ENCODE measurements around the gene GLYR1.
A peak's percentile ranks its signal among the peaks of the same experiment; 100 is the strongest.

The GLYR1 gene

GRCh38 chr16:4803898-4804762 lies 43.0 kb downstream of the GLYR1 start:
- Histone ChIP-seq H3K9me3 (ENCODE audit: low read length) (no peaks in the 10 kb centered on the region), H3K4me1 (ENCODE audit: insufficient read depth, low read length) (peaks cover 20% of the 10 kb centered on the region), H3K36me3 (ENCODE audit: insufficient read depth, low read length) (peaks cover 51% of the 10 kb centered on the region), H2AFZ (ENCODE audit: low read depth, low read length) (no peak overlapping the region), H3K27me3 (ENCODE audit: insufficient read depth, low read length) (no peaks in the 10 kb centered on the region), H3K4me3 (ENCODE audit: low read length) (no peak overlapping the region)

GRCh38 chr16:4803401-4803844 lies 43.7 kb downstream of the GLYR1 start:
- Histone ChIP-seq H3K4me1 (ENCODE audit: insufficient read depth, low read length) (peaks cover 20% of the 10 kb centered on the region), H3K36me3 (ENCODE audit: insufficient read depth, low read length) (peaks cover 46% of the 10 kb centered on the region), H3K27me3 (ENCODE audit: insufficient read depth, low read length) (no peaks in the 10 kb centered on the region), H3K9me3 (ENCODE audit: low read length) (no peaks in the 10 kb centered on the region), H3K4me3 (ENCODE audit: low read length) (peak overlapping the region; percentile 91), H2AFZ (ENCODE audit: low read depth, low read length) (peak overlapping the region; percentile 92)

- no peaks in the 10 kb centered on the region for H3K27me3 ChIP-seq (ENCODE audit: insufficient read depth, low read length)
- peak overlapping the region; percentile 92 for H2AFZ ChIP-seq (ENCODE audit: low read depth, low read length)
- peaks cover 44% of the 10 kb centered on the region for H3K36me3 ChIP-seq (ENCODE audit: insufficient read depth, low read length)
- H3K4me3 ChIP-seq (ENCODE audit: low read length), result peak overlapping the region; percentile 91
- H3K9me3 ChIP-seq (ENCODE audit: low read length), result no peaks in the 10 kb centered on the region
- H3K4me1 ChIP-seq (ENCODE audit: insufficient read depth, low read length), result peaks cover 20% of the 10 kb centered on the region
Observed at GRCh38 chr16:4802659-4803287, 44.3 kb downstream of the GLYR1 start.

GRCh38 chr16:4801962-4802658 lies 45.0 kb downstream of the GLYR1 start, which contains the start of gene ROGDI:
TSS of gene ROGDI (minus strand) at chr16:4802633. CDS start at chr16:4802571, 62 bp downstream.
- peak within 1 kb of the TSS; percentile 92 for H2AFZ ChIP-seq (ENCODE audit: low read depth, low read length)
- H3K4me3 ChIP-seq (ENCODE audit: low read length), result peak within 1 kb of the TSS; percentile 91
- H3K4me1 ChIP-seq (ENCODE audit: insufficient read depth, low read length), result peaks cover 20% of the 10 kb centered on the region
- peaks cover 42% of the 10 kb centered on the region for H3K36me3 ChIP-seq (ENCODE audit: insufficient read depth, low read length)
- H3K9me3 ChIP-seq (ENCODE audit: low read length), result no peaks in the 10 kb centered on the region
- no peaks in the 10 kb centered on the region for H3K27me3 ChIP-seq (ENCODE audit: insufficient read depth, low read length)

GRCh38 chr16:4801051-4801961 lies 45.8 kb downstream of the GLYR1 start:
- peaks cover 39% of the 10 kb centered on the region for H3K36me3 ChIP-seq (ENCODE audit: insufficient read depth, low read length)
- no peaks in the 10 kb centered on the region for H3K27me3 ChIP-seq (ENCODE audit: insufficient read depth, low read length)
- no peaks in the 10 kb centered on the region for H3K9me3 ChIP-seq (ENCODE audit: low read length)
- peak overlapping the region; percentile 91 for H3K4me3 ChIP-seq (ENCODE audit: low read length)
- H3K4me1 ChIP-seq (ENCODE audit: insufficient read depth, low read length), result peaks cover 20% of the 10 kb centered on the region
- peak overlapping the region; percentile 92 for H2AFZ ChIP-seq (ENCODE audit: low read depth, low read length)

- no peaks in the 10 kb centered on the region for H3K27me3 ChIP-seq (ENCODE audit: insufficient read depth, low read length)
- no peak overlapping the region for H2AFZ ChIP-seq (ENCODE audit: low read depth, low read length)
- no peaks in the 10 kb centered on the region for H3K9me3 ChIP-seq (ENCODE audit: low read length)
- no peak overlapping the region for H3K4me3 ChIP-seq (ENCODE audit: low read length)
- H3K36me3 ChIP-seq (ENCODE audit: insufficient read depth, low read length), result peaks cover 34% of the 10 kb centered on the region
- H3K4me1 ChIP-seq (ENCODE audit: insufficient read depth, low read length), result peaks cover 20% of the 10 kb centered on the region
Observed at GRCh38 chr16:4800290-4801041, 46.6 kb downstream of the GLYR1 start.

GRCh38 chr16:4799171-4799855 lies 47.8 kb downstream of the GLYR1 start:
- Histone ChIP-seq H3K27me3 (ENCODE audit: insufficient read depth, low read length) (no peaks in the 10 kb centered on the region), H3K4me1 (ENCODE audit: insufficient read depth, low read length) (peaks cover 20% of the 10 kb centered on the region), H3K36me3 (ENCODE audit: insufficient read depth, low read length) (peaks cover 22% of the 10 kb centered on the region), H2AFZ (ENCODE audit: low read depth, low read length) (no peak overlapping the region), H3K4me3 (ENCODE audit: low read length) (no peak overlapping the region), H3K9me3 (ENCODE audit: low read length) (no peaks in the 10 kb centered on the region)

GRCh38 chr16:4798456-4798855 lies 48.6 kb downstream of the GLYR1 start:
- H3K4me3 ChIP-seq (ENCODE audit: low read length), result no peak overlapping the region
- H3K36me3 ChIP-seq (ENCODE audit: insufficient read depth, low read length), result peaks cover 17% of the 10 kb centered on the region
- H3K9me3 ChIP-seq (ENCODE audit: low read length), result no peaks in the 10 kb centered on the region
- H3K27me3 ChIP-seq (ENCODE audit: insufficient read depth, low read length), result no peaks in the 10 kb centered on the region
- H2AFZ ChIP-seq (ENCODE audit: low read depth, low read length), result no peak overlapping the region
- peaks cover 13% of the 10 kb centered on the region for H3K4me1 ChIP-seq (ENCODE audit: insufficient read depth, low read length)

- no peak overlapping the region for H3K4me3 ChIP-seq (ENCODE audit: low read length)
- H2AFZ ChIP-seq (ENCODE audit: low read depth, low read length), result no peak overlapping the region
- H3K4me1 ChIP-seq (ENCODE audit: insufficient read depth, low read length), result peaks cover 8% of the 10 kb centered on the region
- peaks cover 17% of the 10 kb centered on the region for H3K36me3 ChIP-seq (ENCODE audit: insufficient read depth, low read length)
- H3K27me3 ChIP-seq (ENCODE audit: insufficient read depth, low read length), result no peaks in the 10 kb centered on the region
- H3K9me3 ChIP-seq (ENCODE audit: low read length), result no peaks in the 10 kb centered on the region
Observed at GRCh38 chr16:4797805-4798252, 49.3 kb downstream of the GLYR1 start.

GRCh38 chr16:4796982-4797804 lies 49.9 kb downstream of the GLYR1 start:
- Histone ChIP-seq H3K36me3 (ENCODE audit: insufficient read depth, low read length) (peaks cover 17% of the 10 kb centered on the region), H3K27me3 (ENCODE audit: insufficient read depth, low read length) (no peaks in the 10 kb centered on the region), H3K9me3 (ENCODE audit: low read length) (no peaks in the 10 kb centered on the region), H3K4me3 (ENCODE audit: low read length) (no peak overlapping the region), H2AFZ (ENCODE audit: low read depth, low read length) (no peak overlapping the region), H3K4me1 (ENCODE audit: insufficient read depth, low read length) (peaks cover 8% of the 10 kb centered on the region)
